HG02884 (cell line): ENCODE results near the gene IL12A.

Experiments
- ATAC-seq: cut with Tn5 transposase; IDR thresholded peaks from one replicate; pipeline ENCODE4 v1.9.1; 2021; ENCODE audit warnings: mild to moderate bottlenecking, moderate library complexity; ENCODE audit not compliant: unreplicated experiment

The IL12A gene

GRCh38 chr3:159989973-159990846 is 1.6 kb downstream of the IL12A start:
- no peak for ATAC-seq

- ATAC-seq: no peak
These were observed 3.0 kb downstream of the IL12A start for GRCh38 chr3:159991591-159991990.

- ATAC-seq: no peak
These were observed 4.0 kb downstream of the IL12A start for GRCh38 chr3:159992589-159992988.

GRCh38 chr3:159994182-159994581 is 5.5 kb downstream of the IL12A start:
- no peak for ATAC-seq

GRCh38 chr3:159995091-159995490 is 6.5 kb downstream of the IL12A start:
- no peak for ATAC-seq

GRCh38 chr3:159996018-159996417 is 7.4 kb downstream of the IL12A start:
- ATAC-seq: no peak

- no peak for ATAC-seq
These were observed 8.3 kb downstream of the IL12A start for GRCh38 chr3:159996959-159997358.

GRCh38 chr3:160001148-160001760 is 12.6 kb downstream of the IL12A start:
- no peak for ATAC-seq

- no peak for ATAC-seq
These were observed 13.4 kb downstream of the IL12A start for GRCh38 chr3:160001850-160002623.

GRCh38 chr3:160003520-160004128 is 15.0 kb downstream of the IL12A start:
- ATAC-seq: peak; percentile 78

- ATAC-seq: no peak
These were observed 16.4 kb downstream of the IL12A start for GRCh38 chr3:160005004-160005403.

GRCh38 chr3:160006282-160007163 is 17.9 kb downstream of the IL12A start:
- no peak for ATAC-seq

- ATAC-seq: no peak
These were observed 20.3 kb downstream of the IL12A start for GRCh38 chr3:160008961-160009360.

- peak; percentile 38 for ATAC-seq
These were observed 20.9 kb downstream of the IL12A start for GRCh38 chr3:160009525-160009924.

- peak; percentile 67 for ATAC-seq
These were observed 21.9 kb downstream of the IL12A start for GRCh38 chr3:160010578-160010977.

GRCh38 chr3:160012108-160012507 is 23.5 kb downstream of the IL12A start:
- ATAC-seq: peak; percentile 73

- no peak for ATAC-seq
These were observed 28.3 kb downstream of the IL12A start for GRCh38 chr3:160016972-160017371.

GRCh38 chr3:160018959-160019358 is 30.3 kb downstream of the IL12A start:
- ATAC-seq: no peak

GRCh38 chr3:160020057-160020711 is 31.5 kb downstream of the IL12A start:
- no peak for ATAC-seq

GRCh38 chr3:160022068-160022467 is 33.4 kb downstream of the IL12A start:
- ATAC-seq: no peak
